ENCODE measurements around the gene TIMP3. TPM values are rescaled to one million over a fixed set of nuclear protein-coding genes. Genes with fewer than 3 reads are reported as not detected.

TIMP3 gene
- total RNA-seq, 1 donor from 2014 or later = 64.2 TPM

GRCh38 chr22:32817137-32817730, 15.7 kb downstream of the TIMP3 start:
- Histone ChIP-seq H3K4me1 (ENCODE audit: control insufficient read depth in 3 of 3, insufficient read depth in 3 of 3, low read length in 3 of 3) (peaks cover 49 to 65% (median 51%) of the 10 kb centered on the region in 3 donors), H3K27ac (ENCODE audit: low read depth, low read length) (no peak overlapping the region), H3K27me3 (ENCODE audit: control insufficient read depth in 3 of 3, insufficient read depth in 3 of 3, low read length in 3 of 3) (no peaks in the 10 kb centered on the region), H3K4me3 (ENCODE audit: low read length in 3 of 3) (no peak overlapping the region), H3K9me3 (ENCODE audit: control insufficient read depth in 3 of 3, low read length in 3 of 3) (no peaks in the 10 kb centered on the region), H3K9ac (ENCODE audit: low read depth in 1 of 3, low read length in 3 of 3) (no peak overlapping the region), H3K36me3 (ENCODE audit: control insufficient read depth in 3 of 3, insufficient read depth in 3 of 3, low read length in 3 of 3) (peaks cover 0 to 5% (median 4%) of the 10 kb centered on the region in 3 donors)

GRCh38 chr22:32818446-32819115, 17.1 kb downstream of the TIMP3 start:
- H3K9me3 ChIP-seq (ENCODE audit: control insufficient read depth in 3 of 3, low read length in 3 of 3) = no peaks in the 10 kb centered on the region
- H3K4me3 ChIP-seq (ENCODE audit: low read length in 3 of 3) = no peak overlapping the region
- H3K4me1 ChIP-seq (ENCODE audit: control insufficient read depth in 3 of 3, insufficient read depth in 3 of 3, low read length in 3 of 3) = peaks cover 48 to 65% (median 58%) of the 10 kb centered on the region in 3 donors
- peak overlapping the region in 2 of 3 donors; percentile 11 to 16 for H3K9ac ChIP-seq (ENCODE audit: low read depth in 1 of 3, low read length in 3 of 3)
- H3K27me3 ChIP-seq (ENCODE audit: control insufficient read depth in 3 of 3, insufficient read depth in 3 of 3, low read length in 3 of 3) = no peaks in the 10 kb centered on the region
- peak overlapping the region; percentile 43 for H3K27ac ChIP-seq (ENCODE audit: low read depth, low read length)
- peaks cover 0 to 9% (median 4%) of the 10 kb centered on the region in 3 donors for H3K36me3 ChIP-seq (ENCODE audit: control insufficient read depth in 3 of 3, insufficient read depth in 3 of 3, low read length in 3 of 3)

GRCh38 chr22:32819120-32819519, 17.6 kb downstream of the TIMP3 start:
- Histone ChIP-seq H3K9me3 (ENCODE audit: control insufficient read depth in 3 of 3, low read length in 3 of 3) (no peaks in the 10 kb centered on the region), H3K4me3 (ENCODE audit: low read length in 3 of 3) (no peak overlapping the region), H3K4me1 (ENCODE audit: control insufficient read depth in 3 of 3, insufficient read depth in 3 of 3, low read length in 3 of 3) (peaks cover 45 to 67% (median 62%) of the 10 kb centered on the region in 3 donors), H3K9ac (ENCODE audit: low read depth in 1 of 3, low read length in 3 of 3) (peak overlapping the region in 1 of 3 donors; percentile 33), H3K36me3 (ENCODE audit: control insufficient read depth in 3 of 3, insufficient read depth in 3 of 3, low read length in 3 of 3) (peaks cover 0 to 9% (median 4%) of the 10 kb centered on the region in 3 donors), H3K27me3 (ENCODE audit: control insufficient read depth in 3 of 3, insufficient read depth in 3 of 3, low read length in 3 of 3) (no peaks in the 10 kb centered on the region), H3K27ac (ENCODE audit: low read depth, low read length) (peak overlapping the region; percentile 43)

- peaks cover 0 to 9% (median 4%) of the 10 kb centered on the region in 3 donors for H3K36me3 ChIP-seq (ENCODE audit: control insufficient read depth in 3 of 3, insufficient read depth in 3 of 3, low read length in 3 of 3)
- no peak overlapping the region for H3K27ac ChIP-seq (ENCODE audit: low read depth, low read length)
- no peaks in the 10 kb centered on the region for H3K27me3 ChIP-seq (ENCODE audit: control insufficient read depth in 3 of 3, insufficient read depth in 3 of 3, low read length in 3 of 3)
- H3K4me1 ChIP-seq (ENCODE audit: control insufficient read depth in 3 of 3, insufficient read depth in 3 of 3, low read length in 3 of 3) = peaks cover 46 to 68% (median 63%) of the 10 kb centered on the region in 3 donors
- no peak overlapping the region for H3K9ac ChIP-seq (ENCODE audit: low read depth in 1 of 3, low read length in 3 of 3)
- H3K4me3 ChIP-seq (ENCODE audit: low read length in 3 of 3) = no peak overlapping the region
- H3K9me3 ChIP-seq (ENCODE audit: control insufficient read depth in 3 of 3, low read length in 3 of 3) = no peaks in the 10 kb centered on the region
Observed at GRCh38 chr22:32820131-32821119, 18.9 kb downstream of the TIMP3 start.

DNA sequence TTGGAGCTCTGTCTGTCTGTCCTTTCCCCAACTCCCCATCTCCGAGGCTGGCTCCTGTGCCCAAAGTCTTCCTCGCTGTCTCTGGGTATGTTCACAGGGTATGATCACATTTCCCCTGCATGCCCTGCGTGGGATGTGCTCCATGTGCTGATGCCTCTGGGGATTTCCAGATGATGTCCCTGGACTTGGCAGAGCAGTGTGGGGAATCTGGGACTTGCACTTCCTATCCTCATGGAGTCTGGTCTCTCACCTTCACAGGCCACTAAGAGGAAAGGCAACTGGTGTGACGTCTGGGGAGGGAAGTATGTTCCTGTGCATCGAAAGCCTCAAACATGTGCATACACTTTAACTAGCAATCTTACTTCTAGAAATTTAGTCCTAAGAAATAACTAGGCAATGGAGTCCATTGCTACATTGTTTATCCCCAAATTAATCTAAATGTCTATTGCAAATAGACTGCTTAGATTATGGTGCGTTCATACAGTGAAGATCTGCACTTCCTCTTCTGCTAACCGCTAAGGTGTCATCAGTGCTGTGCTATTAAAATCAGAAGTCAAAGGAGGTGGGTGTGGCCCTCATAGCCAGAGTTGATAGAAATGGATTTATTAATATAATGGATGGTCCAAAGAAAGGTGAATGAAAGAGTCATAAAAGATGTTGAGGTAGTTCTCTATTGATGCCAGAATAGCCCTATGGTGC, 20.8 kb downstream of the TIMP3 start:
- Histone ChIP-seq H3K27me3 (ENCODE audit: control insufficient read depth in 3 of 3, insufficient read depth in 3 of 3, low read length in 3 of 3) (no peaks in the 10 kb centered on the region), H3K27ac (ENCODE audit: low read depth, low read length) (no peak overlapping the region), H3K36me3 (ENCODE audit: control insufficient read depth in 3 of 3, insufficient read depth in 3 of 3, low read length in 3 of 3) (peaks cover 0 to 7% (median 4%) of the 10 kb centered on the region in 3 donors), H3K9ac (ENCODE audit: low read depth in 1 of 3, low read length in 3 of 3) (no peak overlapping the region), H3K9me3 (ENCODE audit: control insufficient read depth in 3 of 3, low read length in 3 of 3) (no peaks in the 10 kb centered on the region), H3K4me1 (ENCODE audit: control insufficient read depth in 3 of 3, insufficient read depth in 3 of 3, low read length in 3 of 3) (peaks cover 41 to 62% (median 60%) of the 10 kb centered on the region in 3 donors), H3K4me3 (ENCODE audit: low read length in 3 of 3) (no peak overlapping the region)

- H3K27ac ChIP-seq (ENCODE audit: low read depth, low read length) = no peak overlapping the region
- H3K9me3 ChIP-seq (ENCODE audit: control insufficient read depth in 3 of 3, low read length in 3 of 3) = no peaks in the 10 kb centered on the region
- no peak overlapping the region for H3K9ac ChIP-seq (ENCODE audit: low read depth in 1 of 3, low read length in 3 of 3)
- H3K27me3 ChIP-seq (ENCODE audit: control insufficient read depth in 3 of 3, insufficient read depth in 3 of 3, low read length in 3 of 3) = no peaks in the 10 kb centered on the region
- H3K4me1 ChIP-seq (ENCODE audit: control insufficient read depth in 3 of 3, insufficient read depth in 3 of 3, low read length in 3 of 3) = peaks cover 43 to 63% (median 60%) of the 10 kb centered on the region in 3 donors
- no peak overlapping the region for H3K4me3 ChIP-seq (ENCODE audit: low read length in 3 of 3)
- H3K36me3 ChIP-seq (ENCODE audit: control insufficient read depth in 3 of 3, insufficient read depth in 3 of 3, low read length in 3 of 3) = peaks cover 0 to 7% (median 4%) of the 10 kb centered on the region in 3 donors
Observed at GRCh38 chr22:32823024-32823730, 21.7 kb downstream of the TIMP3 start.

DNA sequence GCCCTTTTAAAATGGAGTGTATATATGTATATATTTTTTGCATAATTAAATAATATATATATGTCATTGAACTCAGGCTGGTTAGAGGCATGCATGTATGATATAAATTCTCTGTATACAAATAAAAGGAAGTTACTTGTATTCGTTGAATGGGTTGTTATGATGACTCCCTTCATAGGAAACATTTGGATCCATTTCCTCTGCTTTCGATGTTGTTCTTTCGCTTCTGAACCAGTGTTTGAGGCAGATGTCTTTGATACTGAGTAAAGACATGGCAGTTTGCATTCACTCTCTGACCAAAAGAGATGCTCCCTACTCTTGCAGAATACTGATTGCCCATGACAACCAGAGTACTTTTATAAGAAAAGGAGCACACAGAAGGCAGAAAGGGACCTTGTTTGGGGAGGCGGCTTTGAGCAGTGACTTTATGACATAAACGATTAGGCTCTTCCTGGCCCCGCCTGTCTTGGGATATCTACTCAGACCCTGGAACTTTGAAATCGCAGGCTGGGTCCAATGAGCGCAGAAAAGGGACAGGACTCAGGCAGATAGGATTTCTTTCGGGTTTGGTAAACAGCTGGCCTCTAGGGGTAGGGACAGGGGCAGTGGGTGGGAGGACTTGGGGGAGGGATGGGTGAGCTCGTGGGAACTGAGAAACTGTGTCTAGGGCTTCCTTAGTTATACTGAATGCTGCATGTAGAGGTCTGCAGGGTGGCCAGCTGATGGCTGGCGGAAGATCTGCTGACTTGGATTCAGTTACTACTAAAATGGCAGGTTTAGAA, 23.2 kb downstream of the TIMP3 start:
- Histone ChIP-seq H3K9ac (ENCODE audit: low read depth in 1 of 3, low read length in 3 of 3) (no peak overlapping the region), H3K9me3 (ENCODE audit: control insufficient read depth in 3 of 3, low read length in 3 of 3) (no peaks in the 10 kb centered on the region), H3K4me1 (ENCODE audit: control insufficient read depth in 3 of 3, insufficient read depth in 3 of 3, low read length in 3 of 3) (peaks cover 48 to 63% (median 60%) of the 10 kb centered on the region in 3 donors), H3K4me3 (ENCODE audit: low read length in 3 of 3) (no peak overlapping the region), H3K27ac (ENCODE audit: low read depth, low read length) (no peak overlapping the region), H3K36me3 (ENCODE audit: control insufficient read depth in 3 of 3, insufficient read depth in 3 of 3, low read length in 3 of 3) (peaks cover 0 to 9% (median 4%) of the 10 kb centered on the region in 3 donors), H3K27me3 (ENCODE audit: control insufficient read depth in 3 of 3, insufficient read depth in 3 of 3, low read length in 3 of 3) (peaks cover 0 to 1% (median 0%) of the 10 kb centered on the region in 3 donors)

GRCh38 chr22:32826537-32826936, 25.0 kb downstream of the TIMP3 start:
- H3K4me3 ChIP-seq (ENCODE audit: low read length in 3 of 3) = peak overlapping the region in 1 of 3 donors; percentile 41
- peaks cover 61 to 71% (median 70%) of the 10 kb centered on the region in 3 donors for H3K4me1 ChIP-seq (ENCODE audit: control insufficient read depth in 3 of 3, insufficient read depth in 3 of 3, low read length in 3 of 3)
- peaks cover 0 to 6% (median 0%) of the 10 kb centered on the region in 3 donors for H3K27me3 ChIP-seq (ENCODE audit: control insufficient read depth in 3 of 3, insufficient read depth in 3 of 3, low read length in 3 of 3)
- H3K9me3 ChIP-seq (ENCODE audit: control insufficient read depth in 3 of 3, low read length in 3 of 3) = no peaks in the 10 kb centered on the region
- peak overlapping the region; percentile 61 for H3K27ac ChIP-seq (ENCODE audit: low read depth, low read length)
- H3K36me3 ChIP-seq (ENCODE audit: control insufficient read depth in 3 of 3, insufficient read depth in 3 of 3, low read length in 3 of 3) = peaks cover 0 to 9% (median 4%) of the 10 kb centered on the region in 3 donors
- peak overlapping the region in 1 of 3 donors; percentile 60 for H3K9ac ChIP-seq (ENCODE audit: low read depth in 1 of 3, low read length in 3 of 3)
